ENCODE results near the gene GALK2.

GALK2 gene

GRCh38 chr15:49169880-49170597, at the start of gene GALK2:
TSS of gene GALK2 (plus strand) at chr15:49170247. CDS start at chr15:49170323, 76 bp downstream.
- peak within 1 kb of the TSS; percentile 66 for H3K4me3 ChIP-seq (ENCODE audit: low read length)
- TF ChIP-seq ZNF274 (IDR thresholded peaks at IDR 0.05; ENCODE audit: low read depth, low read length): no peak

GRCh38 chr15:49120832-49121231, 49.2 kb upstream of the GALK2 start:
- H3K4me3 ChIP-seq (ENCODE audit: low read length): no peak overlapping the region
- TF ChIP-seq ZNF274 (IDR thresholded peaks at IDR 0.05; ENCODE audit: low read depth, low read length): no peak

GRCh38 chr15:49121901-49122300, 48.1 kb upstream of the GALK2 start:
- no peak for TF ChIP-seq ZNF274 (IDR thresholded peaks at IDR 0.05; ENCODE audit: low read depth, low read length)

GRCh38 chr15:49122541-49123062, 47.4 kb upstream of the GALK2 start:
- no peak overlapping the region for H3K4me3 ChIP-seq (ENCODE audit: low read length)
- no peak for TF ChIP-seq ZNF274 (IDR thresholded peaks at IDR 0.05; ENCODE audit: low read depth, low read length)

More at GRCh38 chr15:49121901-49122300, 48.1 kb upstream of the GALK2 start:
- no peak overlapping the region for H3K4me3 ChIP-seq (ENCODE audit: low read length)

GRCh38 chr15:49124371-49124770, 45.7 kb upstream of the GALK2 start:
- H3K4me3 ChIP-seq (ENCODE audit: low read length): no peak overlapping the region
- TF ChIP-seq ZNF274 (IDR thresholded peaks at IDR 0.05; ENCODE audit: low read depth, low read length): no peak

- TF ChIP-seq ZNF274 (IDR thresholded peaks at IDR 0.05; ENCODE audit: low read depth, low read length): no peak
- H3K4me3 ChIP-seq (ENCODE audit: low read length): no peak overlapping the region
Observed at GRCh38 chr15:49131403-49131802, 38.6 kb upstream of the GALK2 start.

GRCh38 chr15:49134683-49135341, 35.2 kb upstream of the GALK2 start:
- H3K4me3 ChIP-seq (ENCODE audit: low read length): no peak overlapping the region
- TF ChIP-seq ZNF274 (IDR thresholded peaks at IDR 0.05; ENCODE audit: low read depth, low read length): no peak

- no peak overlapping the region for H3K4me3 ChIP-seq (ENCODE audit: low read length)
- no peak for TF ChIP-seq ZNF274 (IDR thresholded peaks at IDR 0.05; ENCODE audit: low read depth, low read length)
Observed at GRCh38 chr15:49135342-49135857, 34.6 kb upstream of the GALK2 start.

- no peak for TF ChIP-seq ZNF274 (IDR thresholded peaks at IDR 0.05; ENCODE audit: low read depth, low read length)
- no peak overlapping the region for H3K4me3 ChIP-seq (ENCODE audit: low read length)
Observed at GRCh38 chr15:49135911-49136310, 34.1 kb upstream of the GALK2 start.

- no peak for TF ChIP-seq ZNF274 (IDR thresholded peaks at IDR 0.05; ENCODE audit: low read depth, low read length)
- no peak overlapping the region for H3K4me3 ChIP-seq (ENCODE audit: low read length)
Observed at GRCh38 chr15:49137861-49138260, 32.2 kb upstream of the GALK2 start.

- H3K4me3 ChIP-seq (ENCODE audit: low read length): no peak overlapping the region
- TF ChIP-seq ZNF274 (IDR thresholded peaks at IDR 0.05; ENCODE audit: low read depth, low read length): no peak
Observed at GRCh38 chr15:49145651-49146609, 24.1 kb upstream of the GALK2 start.

GRCh38 chr15:49148298-49148697, 21.7 kb upstream of the GALK2 start:
- H3K4me3 ChIP-seq (ENCODE audit: low read length): no peak overlapping the region
- TF ChIP-seq ZNF274 (IDR thresholded peaks at IDR 0.05; ENCODE audit: low read depth, low read length): no peak

- TF ChIP-seq ZNF274 (IDR thresholded peaks at IDR 0.05; ENCODE audit: low read depth, low read length): no peak
- H3K4me3 ChIP-seq (ENCODE audit: low read length): no peak overlapping the region
Observed at GRCh38 chr15:49148727-49149126, 21.3 kb upstream of the GALK2 start.

GRCh38 chr15:49151831-49152230, 18.2 kb upstream of the GALK2 start:
- no peak overlapping the region for H3K4me3 ChIP-seq (ENCODE audit: low read length)
- TF ChIP-seq ZNF274 (IDR thresholded peaks at IDR 0.05; ENCODE audit: low read depth, low read length): no peak
